CD4-positive, alpha-beta T cell (primary cell): ENCODE results near the gene PRICKLE2. TPM values are rescaled to one million over a fixed set of nuclear protein-coding genes. Genes with fewer than 3 reads are reported as not detected.

Experiments
- ATAC-seq: fragments of 200-7000 bp; cut with Tn5 transposase; one replicate; pipeline ENCODE4 v1.10.0; 2022; ENCODE audit warnings: mild to moderate bottlenecking; ENCODE audit not compliant: poor library complexity
- CTCF ChIA-PET: fragments of 350-600 bp; sonication (Branson Sonifier 250); formaldehyde crosslinking; loops from one replicate; lab custom pipeline; 2021; ENCODE audit warnings: antibody characterized with exemption, inconsistent platforms; lab: Charles Lee
- POLR2A ChIA-PET: fragments of 350-600 bp; sonication (Branson Sonifier 250); formaldehyde crosslinking; loops from one replicate; lab custom pipeline; 2021; ENCODE audit warnings: antibody characterized with exemption, inconsistent platforms; lab: Charles Lee
- DNase-seq, 14 experiments: peaks; one replicate each; pipeline ENCODE4 v3.0.0-alpha.2; 2013 to 2020; ENCODE audit warnings: mixed read lengths in 2 of 14
- H3K27ac ChIP-seq, 2 donors: one replicate each; pipeline versions ENCODE4 v1.5.1 to v1.7.0; 2013; ENCODE audit warnings: low read length in 2 of 2, low read depth in 1 of 2, mild to moderate bottlenecking in 1 of 2
- H3K27me3 ChIP-seq, 2 experiments: 1 replicate in 1 of 2; 2 replicates in 1 of 2; pipeline versions ENCODE4 v1.6.1 to v1.7.0; 2013; ENCODE audit warnings: low read length in 2 of 2, control low read depth in 1 of 2, mild to moderate bottlenecking in 1 of 2, moderate library complexity in 1 of 2; ENCODE audit not compliant: insufficient read depth in 2 of 2, control insufficient read depth in 1 of 2
- H3K36me3 ChIP-seq: one replicate; pipeline ENCODE4 v1.6.1; 2013; ENCODE audit warnings: low read length, control low read depth; ENCODE audit not compliant: insufficient read depth
- H3K4me1 ChIP-seq: one replicate; pipeline ENCODE4 v1.6.1; 2013; ENCODE audit warnings: low read length, control low read depth; ENCODE audit not compliant: insufficient read depth
- H3K4me3 ChIP-seq: one replicate; pipeline ENCODE4 v1.5.1; 2013; ENCODE audit warnings: mild to moderate bottlenecking, low read length, moderate library complexity
- H3K9me3 ChIP-seq, 2 experiments: 1 replicate in 1 of 2; 2 replicates in 1 of 2; pipeline versions ENCODE4 v1.6.1 to v1.7.0; 2013; ENCODE audit warnings: low read length in 2 of 2, mild to moderate bottlenecking in 2 of 2, control low read depth in 1 of 2, moderate library complexity in 1 of 2; ENCODE audit not compliant: control insufficient read depth in 1 of 2, insufficient read depth in 1 of 2
- H3K27ac Mint-ChIP-seq: one replicate; pipeline ENCODE4 v1.8.0; 2020; ENCODE audit warnings: mixed read lengths
- H3K27me3 Mint-ChIP-seq: one replicate; pipeline ENCODE4 v1.8.0; 2021; ENCODE audit warnings: mixed read lengths
- H3K36me3 Mint-ChIP-seq: one replicate; pipeline ENCODE4 v1.8.0; 2021; ENCODE audit warnings: low read depth, mixed read lengths
- H3K4me1 Mint-ChIP-seq: one replicate; pipeline ENCODE4 v1.8.0; 2021; ENCODE audit warnings: low read depth, mixed read lengths
- H3K4me3 Mint-ChIP-seq: one replicate; pipeline ENCODE4 v1.8.0; 2020; ENCODE audit warnings: mild to moderate bottlenecking, mixed read lengths
- H3K9me3 Mint-ChIP-seq: one replicate; pipeline ENCODE4 v1.8.0; 2020; ENCODE audit warnings: mixed read lengths
- intact Hi-C, 2 experiments: fragments of 100-400 bp; cut with DNase I in 1 of 2; cut with micrococcal nuclease in 1 of 2; formaldehyde crosslinking; loops; one replicate each; pipeline versions ENCODE4 v1.15.1 to v1.9.0; 2023 to 2025; cut with DNase I, micrococcal nuclease
- total RNA-seq, 174 experiments: library from RNA in 2 of 174; stranded (reverse) in 2 of 174; gene quantifications; one replicate each; pipeline ENCODE4 v1.2.3 and lab custom pipeline; 2021 to 2026
- TF ChIP-seq, protein P1 (sequence below): fragments of 200-600 bp; IDR thresholded peaks from one replicate; pipeline ENCODE4 v1.8.0; 2022; ENCODE audit warnings: antibody characterized with exemption, mild to moderate bottlenecking

Gene PRICKLE2
- total RNA-seq, 2 experiments from 2014 or later, result not detected

DNA sequence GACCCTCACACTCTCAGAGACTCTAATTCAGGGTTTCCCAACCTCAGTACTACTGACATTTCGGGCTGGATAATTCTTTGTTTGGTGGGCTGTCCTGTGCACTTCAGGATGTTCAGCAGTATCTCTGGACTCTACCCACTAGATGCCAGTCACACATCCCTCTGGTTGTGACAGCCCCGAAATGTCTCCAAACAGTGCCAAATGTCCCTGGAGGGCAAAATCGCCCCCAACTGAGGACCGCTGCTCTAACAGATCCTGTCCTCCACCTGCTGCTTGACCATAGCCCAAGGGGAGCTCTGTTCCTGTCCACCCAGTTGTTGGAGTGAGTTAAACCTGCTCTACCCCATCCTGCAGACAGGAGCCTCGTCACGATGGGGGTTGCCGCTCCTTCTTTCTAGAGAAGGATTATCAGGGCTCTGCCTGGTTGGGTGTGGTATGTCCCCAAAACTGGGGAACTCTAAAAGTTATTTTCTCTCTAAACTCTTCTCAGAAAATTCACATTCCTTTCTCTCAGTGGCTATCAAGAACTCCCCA, 116.4 kb downstream of the PRICKLE2 start:
- peaks cover 0 to under 1% of the 10 kb centered on the region in 2 experiments for H3K27me3 ChIP-seq
- no peaks in the 10 kb centered on the region for H3K9me3 Mint-ChIP-seq
- TF ChIP-seq, protein P1, sequence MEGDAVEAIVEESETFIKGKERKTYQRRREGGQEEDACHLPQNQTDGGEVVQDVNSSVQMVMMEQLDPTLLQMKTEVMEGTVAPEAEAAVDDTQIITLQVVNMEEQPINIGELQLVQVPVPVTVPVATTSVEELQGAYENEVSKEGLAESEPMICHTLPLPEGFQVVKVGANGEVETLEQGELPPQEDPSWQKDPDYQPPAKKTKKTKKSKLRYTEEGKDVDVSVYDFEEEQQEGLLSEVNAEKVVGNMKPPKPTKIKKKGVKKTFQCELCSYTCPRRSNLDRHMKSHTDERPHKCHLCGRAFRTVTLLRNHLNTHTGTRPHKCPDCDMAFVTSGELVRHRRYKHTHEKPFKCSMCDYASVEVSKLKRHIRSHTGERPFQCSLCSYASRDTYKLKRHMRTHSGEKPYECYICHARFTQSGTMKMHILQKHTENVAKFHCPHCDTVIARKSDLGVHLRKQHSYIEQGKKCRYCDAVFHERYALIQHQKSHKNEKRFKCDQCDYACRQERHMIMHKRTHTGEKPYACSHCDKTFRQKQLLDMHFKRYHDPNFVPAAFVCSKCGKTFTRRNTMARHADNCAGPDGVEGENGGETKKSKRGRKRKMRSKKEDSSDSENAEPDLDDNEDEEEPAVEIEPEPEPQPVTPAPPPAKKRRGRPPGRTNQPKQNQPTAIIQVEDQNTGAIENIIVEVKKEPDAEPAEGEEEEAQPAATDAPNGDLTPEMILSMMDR, result no peak
- H3K4me3 Mint-ChIP-seq, result no peak overlapping the region
- no peaks in the 10 kb centered on the region for H3K4me1 ChIP-seq
- CTCF ChIA-PET, result no interaction called here
- peaks cover 30% of the 10 kb centered on the region for H3K27me3 Mint-ChIP-seq
- no peaks in the 10 kb centered on the region for H3K36me3 ChIP-seq
- H3K27ac Mint-ChIP-seq, result no peak overlapping the region
- H3K36me3 Mint-ChIP-seq, result no peaks in the 10 kb centered on the region
- no peaks in the 10 kb centered on the region for H3K4me1 Mint-ChIP-seq
- no peak overlapping the region for H3K27ac ChIP-seq
- POLR2A ChIA-PET, result no interaction called here
- H3K9me3 ChIP-seq, result peaks cover 3 to 11% of the 10 kb centered on the region in 2 experiments
- DNase-seq (no peak), ATAC-seq (no peak)
- H3K4me3 ChIP-seq, result no peak overlapping the region
- intact Hi-C loops, result no loop called here

DNA sequence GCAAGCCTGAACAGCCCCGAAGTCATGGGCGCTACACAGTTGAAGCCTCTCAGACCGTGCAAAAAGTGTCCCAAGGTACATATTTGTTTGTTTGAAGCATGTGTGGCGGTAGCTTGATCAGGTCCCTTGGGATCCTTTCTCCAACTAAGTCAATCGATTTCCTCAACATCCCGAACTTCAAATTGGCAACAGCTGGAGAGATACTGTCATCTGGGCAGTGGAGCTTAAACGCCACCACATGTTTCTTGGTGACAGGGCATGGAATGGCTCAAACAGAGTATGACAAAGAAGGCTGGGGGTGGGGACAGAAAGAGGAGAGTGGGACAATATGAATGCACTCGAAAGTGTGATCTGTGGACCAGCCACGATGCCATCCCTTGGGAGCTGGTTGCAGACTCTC, 117.0 kb downstream of the PRICKLE2 start:
- Mint-ChIP-seq H3K36me3 (no peaks in the 10 kb centered on the region), H3K4me3 (no peak overlapping the region), H3K27ac (no peak overlapping the region), H3K27me3 (peaks cover 30% of the 10 kb centered on the region), H3K4me1 (no peaks in the 10 kb centered on the region), H3K9me3 (no peaks in the 10 kb centered on the region)
- ChIA-PET CTCF (no interaction called here), POLR2A (no interaction called here)
- intact Hi-C loops, result no loop called here
- Histone ChIP-seq H3K4me1 (no peaks in the 10 kb centered on the region), H3K27me3 (no peaks in the 10 kb centered on the region), H3K27ac (no peak overlapping the region), H3K9me3 (peaks cover 0 to 5% of the 10 kb centered on the region in 2 experiments), H3K36me3 (no peaks in the 10 kb centered on the region), H3K4me3 (no peak overlapping the region)
- TF ChIP-seq, protein P1, result no peak
- ATAC-seq (no peak), DNase-seq (no peak)

DNA sequence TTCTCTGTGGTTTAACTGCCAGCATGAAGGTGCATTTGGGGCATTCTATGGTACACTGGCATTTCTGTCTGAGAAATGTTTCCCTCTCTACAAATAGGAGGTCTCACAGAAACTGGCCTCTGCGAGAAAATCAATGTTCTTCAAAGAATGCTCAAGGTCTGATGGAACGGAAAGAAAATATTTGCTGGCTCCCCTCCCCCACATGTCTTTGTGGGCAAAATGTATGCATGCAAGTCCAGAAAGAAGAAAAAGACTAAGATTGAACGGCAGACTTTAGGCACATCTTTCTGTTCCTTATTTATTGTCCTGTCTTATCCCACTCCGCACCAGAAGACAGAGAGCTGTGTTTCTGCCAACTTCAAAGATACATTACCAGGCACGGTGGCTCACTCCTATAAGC, 118.1 kb downstream of the PRICKLE2 start:
- ATAC-seq (no peak), DNase-seq (no peak)
- Histone ChIP-seq H3K27ac (no peak overlapping the region), H3K36me3 (no peaks in the 10 kb centered on the region), H3K4me3 (no peak overlapping the region), H3K4me1 (no peaks in the 10 kb centered on the region), H3K9me3 (no peaks in the 10 kb centered on the region), H3K27me3 (no peaks in the 10 kb centered on the region)
- intact Hi-C loops, result no loop called here
- Mint-ChIP-seq H3K27me3 (peaks cover 24% of the 10 kb centered on the region), H3K4me1 (no peaks in the 10 kb centered on the region), H3K27ac (no peak overlapping the region), H3K9me3 (no peaks in the 10 kb centered on the region), H3K36me3 (no peaks in the 10 kb centered on the region), H3K4me3 (no peak overlapping the region)
- ChIA-PET POLR2A (no interaction called here), CTCF (no interaction called here)
- TF ChIP-seq, protein P1, result no peak
